Measurements from ENCODE around the gene MON2.

The MON2 gene

GRCh38 chr12:62622177-62622576 is 155.6 kb downstream of the MON2 start:
- no peak for DNase-seq

GRCh38 chr12:62625228-62625627 is 158.6 kb downstream of the MON2 start:
- no peak for DNase-seq

- no peak for DNase-seq
These were observed 160.6 kb downstream of the MON2 start for GRCh38 chr12:62627181-62627580.

- no peak for DNase-seq
These were observed 162.8 kb downstream of the MON2 start for GRCh38 chr12:62629413-62629812.

GRCh38 chr12:62629971-62630739 is 163.5 kb downstream of the MON2 start:
- no peak for DNase-seq

GRCh38 chr12:62631471-62632410 is 165.1 kb downstream of the MON2 start:
- DNase-seq: peak; percentile 35

- no peak for DNase-seq
These were observed 165.8 kb downstream of the MON2 start for GRCh38 chr12:62632411-62632918.

GRCh38 chr12:62635649-62636048 is 169.0 kb downstream of the MON2 start:
- DNase-seq: no peak

GRCh38 chr12:62637679-62638078 is 171.1 kb downstream of the MON2 start:
- no peak for DNase-seq

- peak; percentile 55 for DNase-seq
These were observed 174.4 kb downstream of the MON2 start for GRCh38 chr12:62640910-62641448.

GRCh38 chr12:62642486-62642885 is 175.9 kb downstream of the MON2 start:
- DNase-seq: no peak

- no peak for DNase-seq
These were observed 176.9 kb downstream of the MON2 start for GRCh38 chr12:62643486-62643885.

GRCh38 chr12:62646566-62646965 is 179.9 kb downstream of the MON2 start:
- no peak for DNase-seq

GRCh38 chr12:62647586-62647985 is 181.0 kb downstream of the MON2 start:
- no peak for DNase-seq

GRCh38 chr12:62649412-62650138 is 182.9 kb downstream of the MON2 start:
- no peak for DNase-seq

Data from stimulated activated CD8-positive, alpha-beta memory T cell treated with anti-CD3 and anti-CD28 coated beads, Interleukin-4, amount 100 ng/mL, for 48 hours (primary cell).